Nephron (organoid): ENCODE results near the gene GRAMD1B.

Source experiments
- H3K27ac Mint-ChIP-seq, 3 experiments: 2 replicates each; pipeline ENCODE4 v1.8.0; 2020; ENCODE audit warnings: mixed read lengths in 3 of 3, mild to moderate bottlenecking in 2 of 3, moderate library complexity in 1 of 3
- H3K27me3 Mint-ChIP-seq: 2 replicates; pipeline ENCODE4 v1.8.0; 2021; ENCODE audit warnings: low read depth, mild to moderate bottlenecking, moderate library complexity, mixed read lengths
- H3K36me3 Mint-ChIP-seq: 2 replicates; pipeline ENCODE4 v1.8.0; 2020; ENCODE audit warnings: low read depth, mixed read lengths
- H3K4me1 Mint-ChIP-seq: 2 replicates; pipeline ENCODE4 v1.8.0; 2020; ENCODE audit warnings: mixed read lengths
- H3K4me3 Mint-ChIP-seq, 3 experiments: 2 replicates each; pipeline ENCODE4 v1.8.0; 2020; ENCODE audit warnings: mild to moderate bottlenecking in 3 of 3, mixed read lengths in 3 of 3, moderate library complexity in 2 of 3
- H3K9me3 Mint-ChIP-seq: 2 replicates; pipeline ENCODE4 v1.8.0; 2020; ENCODE audit warnings: mixed read lengths
- TF ChIP-seq, protein P1 (sequence below), 3 experiments: fragments of 200-600 bp; sonication (generic); IDR thresholded peaks; one replicate each; pipeline ENCODE4 v1.5.0; 2021; ENCODE audit warnings: antibody characterized with exemption in 3 of 3; ENCODE audit not compliant: unreplicated experiment in 3 of 3

Gene GRAMD1B

DNA sequence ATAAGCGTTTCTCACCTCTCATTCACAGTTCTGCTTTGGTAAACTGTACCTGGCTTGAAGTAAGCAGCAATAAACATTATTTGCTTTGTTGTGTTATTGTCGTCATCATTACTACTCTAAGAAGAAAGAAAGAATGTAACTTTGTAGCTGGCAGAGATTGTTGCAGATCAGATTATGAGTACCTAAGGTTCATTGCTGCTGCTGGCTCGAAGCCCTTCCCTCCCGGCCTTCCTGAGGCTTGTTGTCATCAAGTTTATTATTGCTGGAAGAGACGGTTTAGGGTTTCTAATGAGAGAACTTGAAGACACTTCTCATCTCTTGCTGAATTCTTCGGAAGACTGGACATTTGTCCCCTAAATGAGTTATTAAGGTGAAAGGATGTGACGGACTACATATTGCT, 101.3 kb downstream of the GRAMD1B start:
- Mint-ChIP-seq H3K4me1 (no peaks in the 10 kb centered on the region), H3K4me3 (no peak overlapping the region), H3K9me3 (no peaks in the 10 kb centered on the region), H3K27ac (no peak overlapping the region), H3K27me3 (peaks cover 3% of the 10 kb centered on the region), H3K36me3 (peaks cover 3% of the 10 kb centered on the region)
- TF ChIP-seq, protein P1, sequence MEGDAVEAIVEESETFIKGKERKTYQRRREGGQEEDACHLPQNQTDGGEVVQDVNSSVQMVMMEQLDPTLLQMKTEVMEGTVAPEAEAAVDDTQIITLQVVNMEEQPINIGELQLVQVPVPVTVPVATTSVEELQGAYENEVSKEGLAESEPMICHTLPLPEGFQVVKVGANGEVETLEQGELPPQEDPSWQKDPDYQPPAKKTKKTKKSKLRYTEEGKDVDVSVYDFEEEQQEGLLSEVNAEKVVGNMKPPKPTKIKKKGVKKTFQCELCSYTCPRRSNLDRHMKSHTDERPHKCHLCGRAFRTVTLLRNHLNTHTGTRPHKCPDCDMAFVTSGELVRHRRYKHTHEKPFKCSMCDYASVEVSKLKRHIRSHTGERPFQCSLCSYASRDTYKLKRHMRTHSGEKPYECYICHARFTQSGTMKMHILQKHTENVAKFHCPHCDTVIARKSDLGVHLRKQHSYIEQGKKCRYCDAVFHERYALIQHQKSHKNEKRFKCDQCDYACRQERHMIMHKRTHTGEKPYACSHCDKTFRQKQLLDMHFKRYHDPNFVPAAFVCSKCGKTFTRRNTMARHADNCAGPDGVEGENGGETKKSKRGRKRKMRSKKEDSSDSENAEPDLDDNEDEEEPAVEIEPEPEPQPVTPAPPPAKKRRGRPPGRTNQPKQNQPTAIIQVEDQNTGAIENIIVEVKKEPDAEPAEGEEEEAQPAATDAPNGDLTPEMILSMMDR (IDR thresholded peaks at IDR 0.05; ENCODE audit: unreplicated experiment in 3 of 3), result no peak

DNA sequence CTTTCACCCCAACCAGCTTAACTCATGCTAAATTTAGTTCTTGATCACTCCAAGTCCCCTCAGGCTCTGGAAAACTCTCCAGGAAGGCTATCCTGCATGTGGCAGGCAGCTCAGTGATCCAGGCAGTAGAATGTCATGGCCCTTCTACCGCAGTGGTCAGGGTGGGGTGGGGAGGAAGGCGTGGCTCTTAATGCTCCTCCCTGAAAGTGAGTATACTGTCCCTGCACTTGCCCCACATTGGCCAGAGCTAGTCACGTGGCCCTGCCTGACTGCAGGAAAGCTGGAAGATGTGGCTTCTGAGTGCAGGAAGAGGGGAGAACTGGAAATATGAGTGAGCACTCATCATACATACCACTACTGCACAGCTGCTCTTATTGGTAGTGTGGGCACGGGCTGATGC, 102.1 kb downstream of the GRAMD1B start:
- Mint-ChIP-seq H3K9me3 (no peaks in the 10 kb centered on the region), H3K27ac (no peak overlapping the region), H3K4me1 (no peaks in the 10 kb centered on the region), H3K27me3 (peaks cover 3% of the 10 kb centered on the region), H3K4me3 (no peak overlapping the region), H3K36me3 (peaks cover 3% of the 10 kb centered on the region)
- TF ChIP-seq, protein P1 (IDR thresholded peaks at IDR 0.05; ENCODE audit: unreplicated experiment in 3 of 3), result no peak

DNA sequence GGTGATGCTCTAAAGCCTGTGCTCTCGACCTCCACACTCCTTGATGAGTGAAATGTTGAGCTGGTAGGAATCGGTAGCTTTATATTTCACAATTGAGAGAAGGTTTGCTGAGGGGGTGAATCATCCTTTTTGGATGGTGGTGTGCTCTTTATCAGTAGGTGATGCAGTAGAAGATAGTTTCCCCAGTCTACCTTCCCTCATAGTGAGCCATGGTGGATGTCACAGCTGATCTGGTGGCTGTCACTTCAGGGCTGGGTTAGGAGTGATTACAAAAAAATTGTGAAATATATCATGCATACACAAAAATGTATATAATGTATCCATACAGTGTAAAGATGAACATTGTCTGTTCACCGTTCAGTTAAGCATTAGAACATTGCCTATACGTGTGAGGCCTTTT, 105.3 kb downstream of the GRAMD1B start:
- H3K9me3 Mint-ChIP-seq, result no peaks in the 10 kb centered on the region
- no peaks in the 10 kb centered on the region for H3K4me1 Mint-ChIP-seq
- H3K27ac Mint-ChIP-seq, result no peak overlapping the region
- H3K27me3 Mint-ChIP-seq, result no peaks in the 10 kb centered on the region
- H3K4me3 Mint-ChIP-seq, result no peak overlapping the region
- H3K36me3 Mint-ChIP-seq, result peaks cover 3% of the 10 kb centered on the region
- TF ChIP-seq, protein P1 (IDR thresholded peaks at IDR 0.05; ENCODE audit: unreplicated experiment in 3 of 3), result no peak

DNA sequence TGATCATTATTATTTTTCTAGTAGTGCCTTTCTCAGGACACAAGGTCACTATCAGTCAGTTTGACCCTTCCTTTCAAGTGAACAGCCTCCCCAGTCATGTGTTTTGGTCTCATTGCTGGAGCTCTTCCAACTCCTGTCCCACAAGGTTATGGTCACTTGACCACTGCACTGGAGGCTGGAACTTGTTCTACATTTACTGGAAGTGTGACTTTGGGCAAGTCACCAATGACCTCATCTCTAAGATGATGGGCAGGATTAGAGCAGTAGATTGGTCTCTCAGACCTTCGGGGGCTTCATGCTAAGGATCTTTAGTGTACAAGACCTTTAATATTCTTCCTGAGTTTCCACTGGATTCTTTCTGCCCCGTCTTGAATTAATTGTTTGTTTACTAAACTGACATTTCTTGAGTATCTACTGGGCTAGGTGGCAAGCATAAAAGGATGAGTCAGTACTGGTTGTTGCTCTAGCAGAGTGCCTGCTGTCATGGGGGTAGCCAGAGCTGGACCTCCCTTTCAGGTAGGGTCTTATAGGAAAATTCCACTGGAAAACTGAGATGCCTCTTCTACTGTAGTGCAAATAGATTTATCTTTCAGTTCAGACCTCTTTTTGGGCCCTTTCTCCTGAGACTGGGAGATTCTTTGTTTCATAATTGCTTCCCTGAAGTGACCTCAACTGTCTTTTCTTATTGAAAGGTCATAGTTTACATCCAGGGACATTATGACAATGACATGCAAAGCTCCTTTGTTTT, 106.8 kb downstream of the GRAMD1B start:
- Mint-ChIP-seq H3K27me3 (no peaks in the 10 kb centered on the region), H3K4me3 (no peak overlapping the region), H3K36me3 (no peaks in the 10 kb centered on the region), H3K9me3 (no peaks in the 10 kb centered on the region), H3K4me1 (no peaks in the 10 kb centered on the region), H3K27ac (no peak overlapping the region)
- TF ChIP-seq, protein P1 (IDR thresholded peaks at IDR 0.05; ENCODE audit: unreplicated experiment in 3 of 3), result no peak

DNA sequence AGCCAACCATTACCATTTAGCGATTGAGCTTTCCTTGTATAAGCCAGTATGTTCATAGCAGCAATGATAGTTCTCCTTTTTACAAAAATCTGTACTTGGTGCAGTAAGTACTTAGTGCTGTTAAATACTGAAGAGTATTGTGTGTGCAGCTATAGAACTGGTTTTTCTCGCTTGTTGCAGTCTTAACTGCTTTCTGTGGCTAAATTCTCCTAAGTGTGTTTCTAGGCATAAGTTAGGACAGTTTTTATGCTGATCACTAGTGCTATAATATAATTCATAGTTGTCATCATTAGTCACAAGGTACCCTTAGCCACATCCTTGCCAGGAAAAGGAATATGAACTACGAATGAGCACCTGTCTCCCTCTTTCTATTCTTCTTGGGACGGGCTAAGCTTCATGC, 107.7 kb downstream of the GRAMD1B start:
- no peaks in the 10 kb centered on the region for H3K27me3 Mint-ChIP-seq
- H3K4me1 Mint-ChIP-seq, result no peaks in the 10 kb centered on the region
- no peaks in the 10 kb centered on the region for H3K9me3 Mint-ChIP-seq
- no peak overlapping the region for H3K27ac Mint-ChIP-seq
- H3K36me3 Mint-ChIP-seq, result no peaks in the 10 kb centered on the region
- no peak overlapping the region for H3K4me3 Mint-ChIP-seq
- TF ChIP-seq, protein P1 (IDR thresholded peaks at IDR 0.05; ENCODE audit: unreplicated experiment in 3 of 3), result no peak

DNA sequence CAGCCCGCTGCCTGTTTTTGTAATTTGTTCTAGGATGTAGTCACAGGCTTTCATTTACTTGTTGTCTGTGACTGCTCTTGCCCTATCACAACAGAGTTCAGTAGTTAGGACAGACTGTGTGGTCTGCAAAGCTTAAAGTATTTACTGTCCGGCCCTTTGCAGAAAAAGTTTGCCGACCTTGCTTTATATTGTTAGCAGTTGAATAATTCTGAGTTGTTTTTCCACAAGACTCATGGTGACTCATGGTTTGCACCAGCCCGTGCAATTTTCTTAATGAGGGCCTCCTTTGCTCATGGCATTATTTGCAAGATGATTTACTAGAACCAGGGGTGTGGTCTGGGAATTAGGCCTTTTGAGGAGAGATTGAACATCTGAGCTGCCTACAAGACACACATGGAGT, 113.7 kb downstream of the GRAMD1B start:
- TF ChIP-seq, protein P1 (IDR thresholded peaks at IDR 0.05; ENCODE audit: unreplicated experiment in 3 of 3), result no peak

More for the DNA sequence above, 113.7 kb downstream of the GRAMD1B start:
- Mint-ChIP-seq H3K36me3 (no peaks in the 10 kb centered on the region), H3K4me1 (peaks cover 14% of the 10 kb centered on the region), H3K4me3 (no peak overlapping the region), H3K27ac (no peak overlapping the region), H3K9me3 (no peaks in the 10 kb centered on the region), H3K27me3 (peaks cover 3% of the 10 kb centered on the region)
